ENCODE measurements around the gene SLC1A7.
A peak's percentile ranks its signal among the peaks of the same experiment; 100 is the strongest.

The SLC1A7 gene

DNA sequence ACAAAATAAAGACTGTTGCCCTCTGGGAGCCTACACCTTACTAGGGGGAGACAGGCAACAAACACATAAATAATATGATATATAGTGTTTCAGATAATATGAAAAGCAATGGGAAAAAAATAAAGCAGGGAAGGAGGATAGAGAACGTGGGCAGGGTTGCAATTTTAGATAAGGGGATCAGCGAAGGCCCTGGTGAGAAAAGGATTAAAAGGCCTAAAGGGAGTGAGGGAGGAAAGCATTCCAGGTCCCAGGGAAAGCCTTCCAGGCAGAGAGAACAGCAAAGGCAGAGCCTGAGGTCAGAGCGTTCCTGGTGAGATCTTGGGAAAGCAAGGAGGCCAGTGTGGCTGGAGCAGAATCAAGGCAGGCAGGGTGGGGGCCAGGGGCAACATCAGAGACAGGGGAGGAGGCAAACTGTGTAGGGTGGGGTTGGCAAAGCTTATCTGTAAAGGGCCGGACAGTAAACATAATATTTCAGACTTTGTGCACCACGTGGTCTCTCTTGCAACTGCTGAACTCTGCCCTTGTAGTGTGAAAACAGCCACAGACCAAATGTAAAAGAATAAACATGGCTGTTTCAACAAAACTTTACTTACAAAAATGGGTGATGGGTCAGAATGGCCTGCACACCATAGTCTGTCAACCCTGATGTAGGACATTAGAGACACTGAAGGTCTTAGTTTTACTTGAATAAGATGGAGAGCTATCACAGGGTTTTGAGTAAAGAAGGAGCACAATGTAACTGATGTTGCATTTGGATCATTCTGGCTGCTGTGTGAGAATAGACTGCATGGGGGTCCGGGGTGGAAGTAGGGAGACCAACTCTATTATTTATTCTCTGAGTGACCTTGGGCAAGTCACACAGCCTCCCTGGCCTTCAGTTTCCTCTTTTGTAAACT lies 40.9 kb upstream of the SLC1A7 start:
- H3K4me3 ChIP-seq (ENCODE audit: low read depth, low read length): no peak overlapping the region

DNA sequence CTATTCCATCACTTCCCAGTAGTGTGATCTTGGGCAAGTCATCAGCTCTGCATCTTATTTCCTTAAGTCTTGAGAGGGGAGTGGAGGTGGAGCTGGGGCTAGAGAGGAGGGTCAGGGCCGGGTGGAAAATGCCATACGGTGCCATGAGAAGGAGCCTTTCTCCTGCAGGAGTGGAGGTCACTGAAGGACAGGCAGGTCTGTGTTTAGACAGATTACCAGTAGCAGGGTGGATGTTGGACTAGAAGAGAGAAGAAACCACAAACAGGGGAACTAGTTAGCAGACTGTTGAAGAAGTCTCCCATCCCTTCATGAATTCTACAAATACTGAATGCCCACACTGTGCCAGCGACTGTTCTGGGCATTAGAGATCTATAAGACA lies 40.3 kb upstream of the SLC1A7 start:
- TF ChIP-seq, protein P1, sequence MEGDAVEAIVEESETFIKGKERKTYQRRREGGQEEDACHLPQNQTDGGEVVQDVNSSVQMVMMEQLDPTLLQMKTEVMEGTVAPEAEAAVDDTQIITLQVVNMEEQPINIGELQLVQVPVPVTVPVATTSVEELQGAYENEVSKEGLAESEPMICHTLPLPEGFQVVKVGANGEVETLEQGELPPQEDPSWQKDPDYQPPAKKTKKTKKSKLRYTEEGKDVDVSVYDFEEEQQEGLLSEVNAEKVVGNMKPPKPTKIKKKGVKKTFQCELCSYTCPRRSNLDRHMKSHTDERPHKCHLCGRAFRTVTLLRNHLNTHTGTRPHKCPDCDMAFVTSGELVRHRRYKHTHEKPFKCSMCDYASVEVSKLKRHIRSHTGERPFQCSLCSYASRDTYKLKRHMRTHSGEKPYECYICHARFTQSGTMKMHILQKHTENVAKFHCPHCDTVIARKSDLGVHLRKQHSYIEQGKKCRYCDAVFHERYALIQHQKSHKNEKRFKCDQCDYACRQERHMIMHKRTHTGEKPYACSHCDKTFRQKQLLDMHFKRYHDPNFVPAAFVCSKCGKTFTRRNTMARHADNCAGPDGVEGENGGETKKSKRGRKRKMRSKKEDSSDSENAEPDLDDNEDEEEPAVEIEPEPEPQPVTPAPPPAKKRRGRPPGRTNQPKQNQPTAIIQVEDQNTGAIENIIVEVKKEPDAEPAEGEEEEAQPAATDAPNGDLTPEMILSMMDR (IDR thresholded peaks at IDR 0.05; ENCODE audit: borderline replicate concordance, insufficient read depth, low read depth, low read length): no peak

More for the DNA sequence above, 40.9 kb upstream of the SLC1A7 start:
- TF ChIP-seq, protein P1 (IDR thresholded peaks at IDR 0.05; ENCODE audit: borderline replicate concordance, insufficient read depth, low read depth, low read length): no peak

DNA sequence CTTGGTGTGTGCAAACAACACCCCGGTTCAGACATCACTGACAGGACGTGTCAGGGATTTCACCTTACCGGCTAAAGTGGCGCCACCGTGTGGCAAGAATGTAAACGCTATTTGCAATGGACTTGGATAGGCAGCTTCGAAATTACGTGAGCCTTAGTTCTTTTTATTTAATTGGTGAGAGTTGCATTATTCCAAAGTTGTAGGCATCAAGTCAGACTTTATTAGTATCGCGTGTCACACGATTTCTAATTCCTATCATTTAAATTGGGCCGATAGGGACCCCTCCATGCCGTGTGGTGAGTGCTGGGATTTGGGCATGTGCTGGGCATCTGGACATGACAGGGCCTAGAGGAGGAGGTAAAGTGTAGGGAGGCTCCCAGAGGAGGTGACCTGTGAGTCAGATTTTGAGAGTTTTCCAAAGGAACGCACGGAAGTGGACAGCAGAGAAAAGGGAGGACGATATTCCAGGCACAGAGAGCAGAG lies 39.7 kb upstream of the SLC1A7 start:
- H3K4me3 ChIP-seq (ENCODE audit: low read depth, low read length): no peak overlapping the region
- TF ChIP-seq, protein P1 (IDR thresholded peaks at IDR 0.05; ENCODE audit: borderline replicate concordance, insufficient read depth, low read depth, low read length): peak; percentile 74

More for the DNA sequence above, 40.3 kb upstream of the SLC1A7 start:
- no peak overlapping the region for H3K4me3 ChIP-seq (ENCODE audit: low read depth, low read length)

DNA sequence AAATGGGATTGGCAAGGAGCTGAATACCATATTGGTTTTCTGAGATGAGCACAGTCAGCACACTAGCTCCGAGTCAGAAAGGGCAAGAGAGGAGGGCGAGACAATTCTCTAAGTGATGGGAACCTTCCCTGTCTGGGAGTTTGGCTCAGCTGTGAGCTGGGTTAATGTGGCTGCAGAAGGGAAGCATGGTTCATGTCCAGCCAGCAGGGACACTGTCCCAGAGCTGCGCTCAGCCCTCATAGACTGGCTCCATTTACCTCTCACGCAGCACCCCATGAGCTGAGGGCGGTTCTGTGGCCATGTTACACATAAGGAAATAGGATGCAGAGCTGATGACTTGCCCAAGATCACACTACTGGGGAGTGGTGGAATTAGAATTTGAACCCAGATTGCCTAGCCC lies 38.5 kb upstream of the SLC1A7 start:
- no peak overlapping the region for H3K4me3 ChIP-seq (ENCODE audit: low read depth, low read length)
- TF ChIP-seq, protein P1 (IDR thresholded peaks at IDR 0.05; ENCODE audit: borderline replicate concordance, insufficient read depth, low read depth, low read length): no peak

DNA sequence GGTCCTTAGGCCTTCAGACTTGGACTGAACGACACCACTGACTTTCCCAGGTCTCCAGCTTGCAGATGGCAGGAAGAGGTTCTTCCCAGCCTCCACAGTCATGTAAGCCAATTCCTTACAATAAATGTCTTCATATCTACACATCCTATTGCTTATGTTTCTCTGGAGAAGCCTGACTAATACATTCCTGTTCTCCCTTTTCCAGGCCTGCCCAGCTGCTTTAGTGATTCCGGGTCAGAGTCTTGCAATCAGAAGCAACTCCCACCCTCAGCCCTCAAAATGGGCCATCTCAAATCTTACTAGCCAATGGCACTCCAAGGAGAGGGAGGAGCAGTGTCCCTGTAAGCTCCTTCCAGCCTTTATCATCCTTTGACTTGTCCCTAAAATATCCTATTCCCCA lies 37.8 kb upstream of the SLC1A7 start:
- TF ChIP-seq, protein P1 (IDR thresholded peaks at IDR 0.05; ENCODE audit: borderline replicate concordance, insufficient read depth, low read depth, low read length): no peak
- H3K4me3 ChIP-seq (ENCODE audit: low read depth, low read length): no peak overlapping the region

DNA sequence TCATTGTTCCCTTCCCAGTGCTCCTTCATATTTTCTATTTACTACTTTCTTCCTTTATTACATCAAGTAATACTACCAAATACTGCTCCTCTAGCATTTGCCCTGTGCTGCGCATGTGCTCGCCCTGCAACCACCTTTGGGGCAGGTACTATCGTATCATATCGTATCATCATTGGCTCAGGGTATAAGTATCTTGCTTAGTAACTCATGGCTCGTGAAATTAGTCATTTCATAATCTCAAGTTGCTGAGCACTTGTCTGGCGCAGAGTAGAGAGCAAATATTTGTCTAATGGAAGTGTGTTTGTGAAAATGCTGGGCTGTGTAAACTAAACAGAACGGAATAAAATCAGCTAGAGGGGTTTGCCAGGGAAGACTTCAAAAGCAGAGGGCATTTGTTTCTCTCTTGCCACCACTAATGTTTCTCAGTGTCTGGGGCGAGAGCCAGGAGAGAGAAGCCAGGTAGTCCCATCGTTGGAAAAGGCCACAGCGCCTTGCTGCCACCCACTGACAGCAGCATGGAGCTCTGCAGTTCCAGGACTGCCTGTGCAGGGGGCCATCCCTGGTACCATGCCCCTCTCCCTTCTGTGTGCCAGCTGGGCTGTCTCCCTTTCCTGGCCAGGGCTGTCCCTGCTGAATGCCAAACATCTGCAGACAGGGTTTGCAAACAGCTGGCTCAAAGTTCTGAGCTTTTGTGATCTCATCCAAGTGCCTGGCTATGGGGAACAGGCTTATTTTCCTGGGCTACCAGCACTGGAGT lies 34.2 kb upstream of the SLC1A7 start:
- no peak overlapping the region for H3K4me3 ChIP-seq (ENCODE audit: low read depth, low read length)
- TF ChIP-seq, protein P1 (IDR thresholded peaks at IDR 0.05; ENCODE audit: borderline replicate concordance, insufficient read depth, low read depth, low read length): no peak

Measured in GM12875 (cell line).